HG03159 (cell line): Measurements from ENCODE around the gene MFSD11.
"Not testable (repeated sequence)": the region's sequence is repeated elsewhere in the genome, so short reads cannot be mapped to it uniquely, and the experiment has no call there.

ENCODE experiments used
- ATAC-seq: cut with Tn5 transposase; IDR thresholded peaks from one replicate; pipeline ENCODE4 v1.9.1; 2021; ENCODE audit warnings: mild to moderate bottlenecking, moderate library complexity; ENCODE audit not compliant: unreplicated experiment

Gene MFSD11

GRCh38 chr17:76796081-76796480, 58.2 kb downstream of the MFSD11 start:
- no peak for ATAC-seq

- no peak for ATAC-seq
Observed at GRCh38 chr17:76797241-76797840, 59.4 kb downstream of the MFSD11 start.

- ATAC-seq: no peak
Observed at GRCh38 chr17:76801706-76802105, 63.8 kb downstream of the MFSD11 start.

- no peak for ATAC-seq
Observed at GRCh38 chr17:76805319-76805718, 67.4 kb downstream of the MFSD11 start.

GRCh38 chr17:76806151-76806550, 68.2 kb downstream of the MFSD11 start:
- ATAC-seq: not testable (repeated sequence)

- not testable (repeated sequence) for ATAC-seq
Observed at GRCh38 chr17:76806767-76807166, 68.8 kb downstream of the MFSD11 start.

GRCh38 chr17:76808326-76808725, 70.4 kb downstream of the MFSD11 start:
- no peak for ATAC-seq

GRCh38 chr17:76810956-76811355, 73.0 kb downstream of the MFSD11 start:
- no peak for ATAC-seq

- no peak for ATAC-seq
Observed at GRCh38 chr17:76811834-76812233, 73.9 kb downstream of the MFSD11 start.

GRCh38 chr17:76812263-76812662, 74.3 kb downstream of the MFSD11 start:
- ATAC-seq: no peak

- ATAC-seq: no peak
Observed at GRCh38 chr17:76812968-76813367, 75.0 kb downstream of the MFSD11 start.

- not testable (repeated sequence) for ATAC-seq
Observed at GRCh38 chr17:76815907-76816589, 78.1 kb downstream of the MFSD11 start.

GRCh38 chr17:76816590-76817135, 78.7 kb downstream of the MFSD11 start:
- no peak for ATAC-seq

- ATAC-seq: no peak
Observed at GRCh38 chr17:76820039-76820438, 82.1 kb downstream of the MFSD11 start.

GRCh38 chr17:76820561-76820960, 82.6 kb downstream of the MFSD11 start:
- no peak for ATAC-seq

- no peak for ATAC-seq
Observed at GRCh38 chr17:76822184-76822778, 84.4 kb downstream of the MFSD11 start.

GRCh38 chr17:76824093-76824492, 86.2 kb downstream of the MFSD11 start:
- ATAC-seq: no peak

- no peak for ATAC-seq
Observed at GRCh38 chr17:76826330-76827068, 88.6 kb downstream of the MFSD11 start.

GRCh38 chr17:76827736-76828135, 89.8 kb downstream of the MFSD11 start:
- ATAC-seq: no peak
